ENCODE results near the gene E2F7. TPM values are rescaled to one million over a fixed set of nuclear protein-coding genes. Genes with fewer than 3 reads are reported as not detected.
A peak's percentile ranks its signal among the peaks of the same experiment; 100 is the strongest.

E2F7 gene, protein sequence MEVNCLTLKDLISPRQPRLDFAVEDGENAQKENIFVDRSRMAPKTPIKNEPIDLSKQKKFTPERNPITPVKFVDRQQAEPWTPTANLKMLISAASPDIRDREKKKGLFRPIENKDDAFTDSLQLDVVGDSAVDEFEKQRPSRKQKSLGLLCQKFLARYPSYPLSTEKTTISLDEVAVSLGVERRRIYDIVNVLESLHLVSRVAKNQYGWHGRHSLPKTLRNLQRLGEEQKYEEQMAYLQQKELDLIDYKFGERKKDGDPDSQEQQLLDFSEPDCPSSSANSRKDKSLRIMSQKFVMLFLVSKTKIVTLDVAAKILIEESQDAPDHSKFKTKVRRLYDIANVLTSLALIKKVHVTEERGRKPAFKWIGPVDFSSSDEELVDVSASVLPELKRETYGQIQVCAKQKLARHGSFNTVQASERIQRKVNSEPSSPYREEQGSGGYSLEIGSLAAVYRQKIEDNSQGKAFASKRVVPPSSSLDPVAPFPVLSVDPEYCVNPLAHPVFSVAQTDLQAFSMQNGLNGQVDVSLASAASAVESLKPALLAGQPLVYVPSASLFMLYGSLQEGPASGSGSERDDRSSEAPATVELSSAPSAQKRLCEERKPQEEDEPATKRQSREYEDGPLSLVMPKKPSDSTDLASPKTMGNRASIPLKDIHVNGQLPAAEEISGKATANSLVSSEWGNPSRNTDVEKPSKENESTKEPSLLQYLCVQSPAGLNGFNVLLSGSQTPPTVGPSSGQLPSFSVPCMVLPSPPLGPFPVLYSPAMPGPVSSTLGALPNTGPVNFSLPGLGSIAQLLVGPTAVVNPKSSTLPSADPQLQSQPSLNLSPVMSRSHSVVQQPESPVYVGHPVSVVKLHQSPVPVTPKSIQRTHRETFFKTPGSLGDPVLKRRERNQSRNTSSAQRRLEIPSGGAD
- total RNA-seq = 4.6 and 9.7 TPM in 2 replicates
- 3.6 and 12.9 TPM in 2 replicates for polyA plus RNA-seq
- polyA plus RNA-seq (2012) = 2.3 and 6.9 TPM in 2 replicates
- 4.2 and 27.6 TPM in 2 replicates for polyA minus RNA-seq (ENCODE audit: low replicate concordance)

DNA sequence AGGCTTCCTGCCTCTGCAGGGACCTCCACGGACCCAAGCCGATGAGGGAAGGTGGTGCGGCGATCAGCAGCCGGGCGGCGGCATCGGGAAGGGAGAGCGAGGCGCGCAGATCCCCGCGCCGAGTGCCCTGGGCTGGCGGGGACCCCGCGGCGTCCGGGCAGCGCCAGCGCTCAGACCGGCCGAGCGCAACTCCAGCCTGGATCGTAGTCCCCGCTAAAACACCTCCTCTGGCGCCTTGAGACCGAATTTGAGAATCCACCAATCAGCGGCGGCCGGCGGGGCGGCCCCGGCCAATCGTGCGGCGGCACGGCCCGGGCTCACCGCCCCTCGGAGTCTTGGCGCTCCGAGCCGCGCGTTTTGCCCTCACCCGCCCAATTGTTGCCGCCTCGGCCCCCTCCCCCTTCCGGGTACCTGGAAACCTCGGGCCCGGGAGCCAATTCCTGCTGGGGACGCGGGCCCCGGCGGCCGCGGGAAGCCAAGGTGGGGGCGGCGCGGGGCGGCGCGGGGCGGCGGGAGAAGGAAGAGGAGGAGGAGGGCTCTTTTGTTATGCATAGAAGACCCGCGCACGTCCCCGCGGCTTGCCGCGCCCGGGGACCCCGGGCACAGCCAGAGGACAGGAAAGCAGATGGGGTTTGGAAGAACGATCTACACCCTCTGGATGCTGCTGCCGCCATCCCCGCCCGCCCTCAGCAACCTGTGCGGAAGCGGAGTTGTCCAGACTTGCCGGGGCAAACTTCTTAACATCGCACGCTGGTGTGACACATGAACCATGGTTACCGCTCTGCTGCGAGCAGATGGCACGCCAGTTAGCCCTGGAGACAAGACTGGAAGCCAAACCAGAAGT is at the start of gene E2F7:
E2F7 (minus strand) TSS at position 209 of the 844 bp plus-strand sequence. CDS start 934 bp downstream, outside the sequence.
- Histone ChIP-seq H3K4me3 (replicated peaks in 1 of 4; ENCODE audit: control extremely low read depth in 1 of 4, insufficient read depth in 1 of 4, low read depth in 3 of 4, low read length in 4 of 4) (peak within 1 kb of the TSS; percentile 71 to 82 (median 78)), H4K20me1 (ENCODE audit: control insufficient read depth, extremely low read depth, insufficient read depth, low read length) (no peaks in the 10 kb centered on the region), H3K27me3 (ENCODE audit: control insufficient read depth, insufficient read depth, low read length) (no peaks in the 10 kb centered on the region), H2AFZ (ENCODE audit: low read length) (peak within 1 kb of the TSS; percentile 27), H3K4me1 (ENCODE audit: control insufficient read depth, extremely low read depth, insufficient read depth, low read length) (no peaks in the 10 kb centered on the region), H3K36me3 (ENCODE audit: control insufficient read depth, insufficient read depth, low read length) (no peaks in the 10 kb centered on the region), H3K79me2 (ENCODE audit: control insufficient read depth, insufficient read depth, low read length) (peaks cover 43% of the 10 kb centered on the region), H3K9ac (ENCODE audit: insufficient read depth, low read length) (peak within 1 kb of the TSS; percentile 77), H3K9me3 (ENCODE audit: control insufficient read depth, insufficient read depth, low read depth, low read length) (no peaks in the 10 kb centered on the region), H3K4me2 (ENCODE audit: extremely low read depth, insufficient read depth, low read length) (peak within 1 kb of the TSS; percentile 69), H3K27ac (ENCODE audit: insufficient read depth, low read length) (peak within 1 kb of the TSS; percentile 76)
- peak; percentile 88 to 91 for DNase-seq (ENCODE audit: low read depth in 2 of 2)
- TF ChIP-seq, protein P1, sequence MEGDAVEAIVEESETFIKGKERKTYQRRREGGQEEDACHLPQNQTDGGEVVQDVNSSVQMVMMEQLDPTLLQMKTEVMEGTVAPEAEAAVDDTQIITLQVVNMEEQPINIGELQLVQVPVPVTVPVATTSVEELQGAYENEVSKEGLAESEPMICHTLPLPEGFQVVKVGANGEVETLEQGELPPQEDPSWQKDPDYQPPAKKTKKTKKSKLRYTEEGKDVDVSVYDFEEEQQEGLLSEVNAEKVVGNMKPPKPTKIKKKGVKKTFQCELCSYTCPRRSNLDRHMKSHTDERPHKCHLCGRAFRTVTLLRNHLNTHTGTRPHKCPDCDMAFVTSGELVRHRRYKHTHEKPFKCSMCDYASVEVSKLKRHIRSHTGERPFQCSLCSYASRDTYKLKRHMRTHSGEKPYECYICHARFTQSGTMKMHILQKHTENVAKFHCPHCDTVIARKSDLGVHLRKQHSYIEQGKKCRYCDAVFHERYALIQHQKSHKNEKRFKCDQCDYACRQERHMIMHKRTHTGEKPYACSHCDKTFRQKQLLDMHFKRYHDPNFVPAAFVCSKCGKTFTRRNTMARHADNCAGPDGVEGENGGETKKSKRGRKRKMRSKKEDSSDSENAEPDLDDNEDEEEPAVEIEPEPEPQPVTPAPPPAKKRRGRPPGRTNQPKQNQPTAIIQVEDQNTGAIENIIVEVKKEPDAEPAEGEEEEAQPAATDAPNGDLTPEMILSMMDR (conservative IDR thresholded peaks at IDR 0.05 in 1 of 2, IDR thresholded peaks at IDR 0.05 in 1 of 2; ENCODE audit: low read depth in 1 of 2, low read length in 2 of 2) = no peak
- no peak for TF ChIP-seq EZH2 (IDR thresholded peaks at IDR 0.05; ENCODE audit: low read length, missing control alignments)

- H3K79me2 ChIP-seq (ENCODE audit: control insufficient read depth, insufficient read depth, low read length) = no peaks in the 10 kb centered on the region
- no peaks in the 10 kb centered on the region for H3K27me3 ChIP-seq (ENCODE audit: control insufficient read depth, insufficient read depth, low read length)
- H3K4me1 ChIP-seq (ENCODE audit: control insufficient read depth, extremely low read depth, insufficient read depth, low read length) = peaks cover 11% of the 10 kb centered on the region
- H3K4me3 ChIP-seq (replicated peaks in 1 of 4; ENCODE audit: control extremely low read depth in 1 of 4, insufficient read depth in 1 of 4, low read depth in 3 of 4, low read length in 4 of 4) = no peak overlapping the region
- DNase-seq (ENCODE audit: low read depth in 2 of 2) = peak in 1 of 2 donors; percentile 39
- H3K9me3 ChIP-seq (ENCODE audit: control insufficient read depth, insufficient read depth, low read depth, low read length) = no peaks in the 10 kb centered on the region
- H3K4me2 ChIP-seq (ENCODE audit: extremely low read depth, insufficient read depth, low read length) = no peak overlapping the region
- H3K27ac ChIP-seq (ENCODE audit: insufficient read depth, low read length) = no peak overlapping the region
- TF ChIP-seq, protein P1 (conservative IDR thresholded peaks at IDR 0.05 in 1 of 2, IDR thresholded peaks at IDR 0.05 in 1 of 2; ENCODE audit: low read depth in 1 of 2, low read length in 2 of 2) = no peak
- no peak for TF ChIP-seq EZH2 (IDR thresholded peaks at IDR 0.05; ENCODE audit: low read length, missing control alignments)
- no peaks in the 10 kb centered on the region for H4K20me1 ChIP-seq (ENCODE audit: control insufficient read depth, extremely low read depth, insufficient read depth, low read length)
- H2AFZ ChIP-seq (ENCODE audit: low read length) = no peak overlapping the region
- no peak overlapping the region for H3K9ac ChIP-seq (ENCODE audit: insufficient read depth, low read length)
- H3K36me3 ChIP-seq (ENCODE audit: control insufficient read depth, insufficient read depth, low read length) = no peaks in the 10 kb centered on the region
These were observed 48.6 kb upstream of the E2F7 start for GRCh38 chr12:77113971-77114370.

All from fibroblast of lung (primary cell).